OCI-LY3 (cell line): ENCODE data around the gene CAMK2D.

Source experiments
- EZH2phosphoT487 ChIP-seq: fragments of 200-600 bp; shearing (Covaris generic); IDR thresholded peaks from 2 replicates; pipeline ENCODE4 v1.6.1; 2018; ENCODE audit warnings: antibody characterized with exemption, mixed run types, low read depth
- TF ChIP-seq, protein P1 (sequence below): fragments of 200-600, 300-600 bp; sonication (generic); IDR thresholded peaks from 2 replicates; pipeline ENCODE4 v1.5.1; 2014; ENCODE audit warnings: antibody characterized with exemption, low read length, low read depth

DNA sequence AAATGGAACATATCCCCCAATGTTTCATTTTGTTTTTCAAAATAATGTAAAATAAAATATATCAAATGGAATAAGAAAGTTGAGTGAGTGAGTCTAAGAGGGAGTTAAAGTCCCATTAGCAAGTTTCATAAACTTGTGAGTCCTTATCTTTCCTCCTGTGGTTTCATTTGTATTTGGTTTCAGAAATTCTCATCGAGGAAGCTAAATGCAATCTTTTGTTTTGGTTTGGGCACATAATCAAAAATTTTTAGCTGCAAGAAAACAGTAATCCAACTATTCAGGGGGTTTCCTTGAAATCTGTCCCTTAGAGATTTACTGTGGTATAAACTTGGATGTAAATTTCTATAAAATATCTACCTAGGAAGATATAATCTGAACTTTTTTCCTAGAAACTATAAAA lies 124.2 kb downstream of the CAMK2D start:
- TF ChIP-seq, protein P1, sequence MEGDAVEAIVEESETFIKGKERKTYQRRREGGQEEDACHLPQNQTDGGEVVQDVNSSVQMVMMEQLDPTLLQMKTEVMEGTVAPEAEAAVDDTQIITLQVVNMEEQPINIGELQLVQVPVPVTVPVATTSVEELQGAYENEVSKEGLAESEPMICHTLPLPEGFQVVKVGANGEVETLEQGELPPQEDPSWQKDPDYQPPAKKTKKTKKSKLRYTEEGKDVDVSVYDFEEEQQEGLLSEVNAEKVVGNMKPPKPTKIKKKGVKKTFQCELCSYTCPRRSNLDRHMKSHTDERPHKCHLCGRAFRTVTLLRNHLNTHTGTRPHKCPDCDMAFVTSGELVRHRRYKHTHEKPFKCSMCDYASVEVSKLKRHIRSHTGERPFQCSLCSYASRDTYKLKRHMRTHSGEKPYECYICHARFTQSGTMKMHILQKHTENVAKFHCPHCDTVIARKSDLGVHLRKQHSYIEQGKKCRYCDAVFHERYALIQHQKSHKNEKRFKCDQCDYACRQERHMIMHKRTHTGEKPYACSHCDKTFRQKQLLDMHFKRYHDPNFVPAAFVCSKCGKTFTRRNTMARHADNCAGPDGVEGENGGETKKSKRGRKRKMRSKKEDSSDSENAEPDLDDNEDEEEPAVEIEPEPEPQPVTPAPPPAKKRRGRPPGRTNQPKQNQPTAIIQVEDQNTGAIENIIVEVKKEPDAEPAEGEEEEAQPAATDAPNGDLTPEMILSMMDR, result no peak
- TF ChIP-seq EZH2phosphoT487, result no peak
